Measurements from ENCODE around the gene PIGS. TPM values are rescaled to one million over a fixed set of nuclear protein-coding genes. Genes with fewer than 3 reads are reported as not detected.

Gene PIGS
- total and polyA plus RNA-seq, 2 donors: 19.6 to 25.5 TPM

DNA sequence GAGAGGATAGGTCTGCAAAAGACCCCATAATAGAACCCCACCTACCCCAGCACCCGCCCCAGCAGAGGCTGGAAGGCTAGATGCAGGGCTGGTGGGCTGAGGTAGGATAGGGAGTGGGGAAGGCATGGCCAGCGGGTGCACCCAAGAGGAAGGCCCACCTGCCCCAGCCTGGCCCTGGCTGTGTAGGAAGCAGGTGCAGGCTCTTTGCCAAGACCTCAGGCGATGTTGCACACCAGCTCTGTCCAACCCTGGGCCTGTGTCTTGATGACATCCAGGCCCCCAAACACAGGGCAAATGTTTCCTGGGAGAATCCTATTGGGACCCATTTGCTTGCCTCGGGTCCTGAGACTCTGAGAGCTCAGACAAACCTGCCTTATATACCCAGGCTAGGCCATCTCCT is 31.1 kb downstream of the PIGS start:
- H3K4me1 ChIP-seq (ENCODE audit: control insufficient read depth in 2 of 2, insufficient read depth in 2 of 2, low read length in 2 of 2): no peaks in the 10 kb centered on the region
- DNase-seq (ENCODE audit: low read depth in 6 of 9, low spot score in 9 of 9): no peak

DNA sequence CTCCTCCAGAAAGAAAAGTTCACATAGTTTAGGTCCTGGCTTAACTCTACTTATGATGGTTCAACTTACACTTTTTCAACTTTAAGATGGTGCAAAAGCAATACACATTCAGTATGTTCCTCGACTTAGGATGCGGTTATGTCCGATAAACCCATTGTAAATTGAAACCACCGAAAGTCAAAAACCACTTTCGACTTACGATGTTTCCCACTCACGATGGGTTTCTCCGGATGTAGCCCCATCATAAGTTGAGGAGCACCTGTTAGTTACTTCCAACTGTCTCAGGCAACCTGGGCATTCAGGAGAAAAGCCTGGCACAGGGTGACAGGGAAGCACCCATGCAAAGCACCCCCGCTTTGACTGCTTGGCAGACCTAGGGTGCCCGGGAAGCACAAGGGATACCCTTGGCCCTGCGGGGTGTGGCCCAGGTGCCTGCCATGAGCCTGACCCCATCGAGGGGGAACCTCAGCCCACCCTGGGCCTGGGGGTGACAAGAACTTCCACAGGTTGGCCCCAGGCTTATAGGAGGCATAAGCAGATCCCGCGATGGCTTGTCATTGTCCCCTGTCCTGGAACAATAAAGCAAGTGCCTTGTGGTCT is 32.9 kb downstream of the PIGS start:
- 94% methylated on average over 14 of the region's 14 CpGs for WGBS
- DNase-seq (ENCODE audit: low read depth in 6 of 9, low spot score in 9 of 9): no peak
- H3K36me3 ChIP-seq (ENCODE audit: control insufficient read depth in 2 of 2, insufficient read depth in 2 of 2, low read length in 1 of 2): no peaks in the 10 kb centered on the region

More for the DNA sequence above, 31.1 kb downstream of the PIGS start:
- no peaks in the 10 kb centered on the region for H3K9me3 ChIP-seq (ENCODE audit: control insufficient read depth in 2 of 2, insufficient read depth in 1 of 2, low read length in 1 of 2)
- no peak overlapping the region for H3K4me3 ChIP-seq (ENCODE audit: low read length in 2 of 2)
- 96% methylated on average over 4 of the region's 4 CpGs for WGBS
- no peaks in the 10 kb centered on the region for H3K27me3 ChIP-seq (ENCODE audit: control insufficient read depth in 2 of 2, insufficient read depth in 1 of 2, low read length in 1 of 2)
- H3K36me3 ChIP-seq (ENCODE audit: control insufficient read depth in 2 of 2, insufficient read depth in 2 of 2, low read length in 1 of 2): no peaks in the 10 kb centered on the region
- no peak overlapping the region for H3K27ac ChIP-seq (ENCODE audit: low read depth in 1 of 2, low read length in 1 of 2)

DNA sequence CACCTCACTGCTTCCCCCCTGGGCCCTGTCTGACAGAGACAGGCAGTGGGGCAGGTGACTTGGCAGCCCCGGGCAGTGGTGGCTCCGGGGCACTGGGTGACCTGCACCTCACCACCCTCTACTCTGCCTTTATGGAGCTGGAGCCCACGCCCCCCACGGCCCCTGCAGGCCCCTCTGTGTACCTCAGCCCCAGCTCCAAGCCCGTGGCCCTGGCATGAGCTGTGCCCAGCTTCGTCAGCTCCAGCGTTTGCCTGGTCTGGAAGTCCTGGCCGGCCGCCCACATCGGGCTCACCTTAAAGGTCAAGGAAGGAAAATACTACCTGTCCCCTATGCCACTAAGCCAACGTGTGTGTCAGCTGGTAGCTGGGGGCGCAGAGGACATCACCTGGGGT is 34.1 kb downstream of the PIGS start:
- no peak overlapping the region for H3K27ac ChIP-seq (ENCODE audit: low read depth in 1 of 2, low read length in 1 of 2)
- DNase-seq (ENCODE audit: low read depth in 6 of 9, low spot score in 9 of 9): no peak
- no peaks in the 10 kb centered on the region for H3K27me3 ChIP-seq (ENCODE audit: control insufficient read depth in 2 of 2, insufficient read depth in 1 of 2, low read length in 1 of 2)
- 95% methylated on average over 12 of the region's 12 CpGs for WGBS
- H3K36me3 ChIP-seq (ENCODE audit: control insufficient read depth in 2 of 2, insufficient read depth in 2 of 2, low read length in 1 of 2): no peaks in the 10 kb centered on the region
- H3K9me3 ChIP-seq (ENCODE audit: control insufficient read depth in 2 of 2, insufficient read depth in 1 of 2, low read length in 1 of 2): no peaks in the 10 kb centered on the region
- H3K4me1 ChIP-seq (ENCODE audit: control insufficient read depth in 2 of 2, insufficient read depth in 2 of 2, low read length in 2 of 2): no peaks in the 10 kb centered on the region
- H3K4me3 ChIP-seq (ENCODE audit: low read length in 2 of 2): no peak overlapping the region

More for the DNA sequence above, 32.9 kb downstream of the PIGS start:
- no peak overlapping the region for H3K4me3 ChIP-seq (ENCODE audit: low read length in 2 of 2)
- no peak overlapping the region for H3K27ac ChIP-seq (ENCODE audit: low read depth in 1 of 2, low read length in 1 of 2)
- H3K27me3 ChIP-seq (ENCODE audit: control insufficient read depth in 2 of 2, insufficient read depth in 1 of 2, low read length in 1 of 2): no peaks in the 10 kb centered on the region
- no peaks in the 10 kb centered on the region for H3K9me3 ChIP-seq (ENCODE audit: control insufficient read depth in 2 of 2, insufficient read depth in 1 of 2, low read length in 1 of 2)
- no peaks in the 10 kb centered on the region for H3K4me1 ChIP-seq (ENCODE audit: control insufficient read depth in 2 of 2, insufficient read depth in 2 of 2, low read length in 2 of 2)

DNA sequence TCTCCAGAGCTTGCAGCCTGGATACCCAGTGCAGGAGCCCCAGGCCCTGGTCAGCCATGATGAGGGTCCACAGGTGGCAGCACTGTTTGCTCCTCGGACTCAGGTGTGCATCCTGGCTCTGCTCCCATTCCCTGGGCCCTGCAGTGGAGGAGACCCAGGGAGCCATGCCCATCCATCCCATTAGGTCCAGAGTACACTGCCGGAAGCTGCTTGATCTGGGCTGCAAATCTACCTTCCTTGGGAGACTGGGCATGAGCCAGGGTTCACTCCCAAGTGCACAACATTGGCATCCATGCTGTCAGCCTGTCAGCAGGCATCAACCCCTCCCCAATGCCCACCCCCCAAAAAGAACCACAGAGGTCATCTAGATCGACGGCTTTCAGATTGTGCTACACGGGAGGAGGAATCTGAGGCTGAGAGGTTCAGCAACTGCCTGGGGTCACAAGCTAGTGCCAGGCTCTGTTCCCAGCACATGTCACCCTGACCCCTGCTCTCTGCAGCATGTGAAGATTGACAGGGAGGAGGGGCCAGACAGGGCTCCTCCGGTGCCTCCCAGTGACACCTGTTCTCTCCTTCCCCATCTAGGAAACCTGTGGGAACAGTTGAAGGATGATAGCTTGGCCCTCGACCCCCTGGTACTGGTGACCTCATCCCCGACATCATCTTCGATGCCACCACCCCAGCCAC is 34.6 kb downstream of the PIGS start:
- DNase-seq (ENCODE audit: low read depth in 6 of 9, low spot score in 9 of 9): no peak
- H3K4me1 ChIP-seq (ENCODE audit: control insufficient read depth in 2 of 2, insufficient read depth in 2 of 2, low read length in 2 of 2): no peaks in the 10 kb centered on the region
- no peaks in the 10 kb centered on the region for H3K27me3 ChIP-seq (ENCODE audit: control insufficient read depth in 2 of 2, insufficient read depth in 1 of 2, low read length in 1 of 2)
- no peaks in the 10 kb centered on the region for H3K9me3 ChIP-seq (ENCODE audit: control insufficient read depth in 2 of 2, insufficient read depth in 1 of 2, low read length in 1 of 2)
- H3K27ac ChIP-seq (ENCODE audit: low read depth in 1 of 2, low read length in 1 of 2): no peak overlapping the region
- H3K36me3 ChIP-seq (ENCODE audit: control insufficient read depth in 2 of 2, insufficient read depth in 2 of 2, low read length in 1 of 2): no peaks in the 10 kb centered on the region
- no peak overlapping the region for H3K4me3 ChIP-seq (ENCODE audit: low read length in 2 of 2)
- 91% methylated on average over 9 of the region's 9 CpGs for WGBS

DNA sequence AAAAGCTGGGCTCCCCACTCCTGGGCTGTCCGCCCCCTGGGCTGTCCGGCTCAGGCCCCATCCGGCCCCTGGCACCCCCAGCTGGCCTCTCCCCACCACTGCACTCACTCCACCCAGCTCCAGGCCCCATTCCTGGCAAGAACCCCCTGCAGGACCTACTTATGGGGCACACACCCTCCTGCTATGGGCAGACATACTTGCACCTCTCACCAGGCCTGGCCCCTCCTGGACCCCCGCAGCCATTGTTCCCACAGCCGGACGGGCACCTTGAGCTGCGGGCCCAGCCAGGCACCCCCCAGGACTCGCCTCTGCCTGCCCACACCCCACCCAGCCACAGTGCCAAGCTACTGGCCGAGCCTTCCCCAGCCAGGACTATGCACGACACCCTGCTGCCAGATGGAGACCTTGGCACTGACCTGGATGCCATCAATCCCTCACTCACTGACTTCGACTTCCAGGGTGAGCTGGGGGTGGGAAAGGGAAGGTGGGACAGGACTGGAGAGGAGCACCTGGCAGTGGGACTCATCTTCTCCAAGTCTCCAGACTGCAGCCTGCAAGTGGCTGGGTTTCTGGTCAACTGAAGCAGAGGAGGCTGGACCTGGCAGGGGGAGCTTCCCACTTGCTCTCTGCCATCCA is 36.5 kb downstream of the PIGS start:
- Histone ChIP-seq H3K27me3 (ENCODE audit: control insufficient read depth in 2 of 2, insufficient read depth in 1 of 2, low read length in 1 of 2) (no peaks in the 10 kb centered on the region), H3K4me3 (ENCODE audit: low read length in 2 of 2) (no peak overlapping the region), H3K36me3 (ENCODE audit: control insufficient read depth in 2 of 2, insufficient read depth in 2 of 2, low read length in 1 of 2) (no peaks in the 10 kb centered on the region), H3K9me3 (ENCODE audit: control insufficient read depth in 2 of 2, insufficient read depth in 1 of 2, low read length in 1 of 2) (no peaks in the 10 kb centered on the region), H3K4me1 (ENCODE audit: control insufficient read depth in 2 of 2, insufficient read depth in 2 of 2, low read length in 2 of 2) (no peaks in the 10 kb centered on the region), H3K27ac (ENCODE audit: low read depth in 1 of 2, low read length in 1 of 2) (no peak overlapping the region)
- no peak for DNase-seq (ENCODE audit: low read depth in 6 of 9, low spot score in 9 of 9)
- 97% methylated on average over 11 of the region's 11 CpGs for WGBS

DNA sequence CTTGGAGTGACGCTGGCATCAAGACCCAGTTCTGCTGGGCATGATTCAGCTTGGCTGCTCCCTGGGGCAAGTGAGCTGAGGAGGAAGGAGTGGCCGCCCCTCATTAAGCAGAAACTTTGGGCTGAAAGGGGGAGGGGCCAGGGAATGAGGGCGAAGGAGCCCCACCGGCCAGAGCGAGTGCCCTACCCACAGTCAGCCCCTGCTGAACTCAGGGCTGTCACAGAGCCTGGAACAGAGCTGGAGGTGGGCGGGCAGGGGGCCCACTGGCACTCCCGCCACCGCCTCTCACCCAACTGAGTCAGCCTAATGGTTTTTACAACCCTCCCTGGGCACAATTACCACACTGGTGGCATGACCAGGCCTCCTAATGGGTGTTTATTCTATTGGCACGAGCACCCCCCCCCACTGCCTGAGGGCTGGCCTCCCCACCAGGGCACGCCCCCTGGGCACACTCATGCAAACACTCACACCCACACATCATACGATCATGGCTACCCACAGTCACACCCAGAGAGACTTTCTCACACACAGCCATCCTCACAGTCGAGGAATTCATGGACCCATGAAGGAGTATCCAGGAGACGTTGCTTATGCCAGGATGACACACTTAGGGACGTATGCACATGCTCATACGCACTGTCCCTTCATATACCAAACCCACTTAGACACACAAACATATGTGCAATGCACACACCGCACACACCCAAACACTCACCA is 38.1 kb downstream of the PIGS start:
- no peak overlapping the region for H3K27ac ChIP-seq (ENCODE audit: low read depth in 1 of 2, low read length in 1 of 2)
- no peaks in the 10 kb centered on the region for H3K4me1 ChIP-seq (ENCODE audit: control insufficient read depth in 2 of 2, insufficient read depth in 2 of 2, low read length in 2 of 2)
- DNase-seq (ENCODE audit: low read depth in 6 of 9, low spot score in 9 of 9): no peak
- no peaks in the 10 kb centered on the region for H3K36me3 ChIP-seq (ENCODE audit: control insufficient read depth in 2 of 2, insufficient read depth in 2 of 2, low read length in 1 of 2)
- H3K9me3 ChIP-seq (ENCODE audit: control insufficient read depth in 2 of 2, insufficient read depth in 1 of 2, low read length in 1 of 2): no peaks in the 10 kb centered on the region
- WGBS: 93% methylated on average over 16 of the region's 16 CpGs
- no peak overlapping the region for H3K4me3 ChIP-seq (ENCODE audit: low read length in 2 of 2)
- H3K27me3 ChIP-seq (ENCODE audit: control insufficient read depth in 2 of 2, insufficient read depth in 1 of 2, low read length in 1 of 2): no peaks in the 10 kb centered on the region

DNA sequence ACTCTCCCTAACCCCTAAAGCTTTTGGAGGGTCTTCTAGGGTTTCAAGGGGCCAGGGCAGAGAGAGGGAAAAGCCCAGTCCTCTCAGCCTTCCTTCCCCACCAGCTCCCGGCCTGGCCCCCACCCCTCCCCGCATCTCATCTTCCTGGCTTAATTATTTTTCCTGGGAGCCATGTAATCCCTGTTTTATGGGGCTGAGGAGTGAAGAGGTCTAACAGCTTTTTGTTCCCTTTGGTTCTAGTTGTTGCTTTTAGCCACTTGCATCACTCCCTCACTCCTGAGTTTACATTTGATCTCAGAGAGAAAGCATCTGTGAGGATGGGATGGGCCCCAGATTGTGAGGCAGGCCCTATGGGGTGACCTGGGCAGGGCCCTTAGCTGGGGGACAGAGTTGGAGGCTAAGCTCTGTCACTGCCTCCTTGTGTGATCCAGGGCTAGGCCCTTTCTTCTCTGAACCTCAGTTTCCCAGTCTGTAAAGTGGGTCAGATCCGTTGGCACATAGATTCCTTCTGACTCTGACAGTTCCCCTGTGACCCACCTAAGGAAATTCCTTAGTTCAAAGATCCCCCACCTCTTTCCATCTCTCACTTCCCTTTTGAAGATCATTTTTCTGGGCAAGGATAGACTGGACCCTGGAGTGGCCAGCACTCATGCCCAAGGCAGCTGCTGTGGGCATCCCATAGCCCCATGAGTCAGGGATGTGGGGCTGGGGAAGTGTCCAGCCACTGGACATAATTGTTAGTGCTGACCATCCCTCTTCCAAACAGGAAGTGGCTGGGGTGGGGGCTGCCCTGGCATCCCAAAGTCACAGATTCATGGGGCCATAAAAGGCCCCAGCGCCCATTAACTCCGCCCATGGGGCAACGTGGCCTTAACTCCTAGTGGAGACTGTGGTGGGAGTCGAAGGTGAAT is 39.0 kb downstream of the PIGS start:
- H3K4me1 ChIP-seq (ENCODE audit: control insufficient read depth in 2 of 2, insufficient read depth in 2 of 2, low read length in 2 of 2): no peaks in the 10 kb centered on the region
- no peaks in the 10 kb centered on the region for H3K9me3 ChIP-seq (ENCODE audit: control insufficient read depth in 2 of 2, insufficient read depth in 1 of 2, low read length in 1 of 2)
- 91% methylated on average over 7 of the region's 7 CpGs for WGBS
- H3K27ac ChIP-seq (ENCODE audit: low read depth in 1 of 2, low read length in 1 of 2): no peak overlapping the region
- no peak for DNase-seq (ENCODE audit: low read depth in 6 of 9, low spot score in 9 of 9)
- no peak overlapping the region for H3K4me3 ChIP-seq (ENCODE audit: low read length in 2 of 2)
- no peaks in the 10 kb centered on the region for H3K27me3 ChIP-seq (ENCODE audit: control insufficient read depth in 2 of 2, insufficient read depth in 1 of 2, low read length in 1 of 2)
- H3K36me3 ChIP-seq (ENCODE audit: control insufficient read depth in 2 of 2, insufficient read depth in 2 of 2, low read length in 1 of 2): no peaks in the 10 kb centered on the region

DNA sequence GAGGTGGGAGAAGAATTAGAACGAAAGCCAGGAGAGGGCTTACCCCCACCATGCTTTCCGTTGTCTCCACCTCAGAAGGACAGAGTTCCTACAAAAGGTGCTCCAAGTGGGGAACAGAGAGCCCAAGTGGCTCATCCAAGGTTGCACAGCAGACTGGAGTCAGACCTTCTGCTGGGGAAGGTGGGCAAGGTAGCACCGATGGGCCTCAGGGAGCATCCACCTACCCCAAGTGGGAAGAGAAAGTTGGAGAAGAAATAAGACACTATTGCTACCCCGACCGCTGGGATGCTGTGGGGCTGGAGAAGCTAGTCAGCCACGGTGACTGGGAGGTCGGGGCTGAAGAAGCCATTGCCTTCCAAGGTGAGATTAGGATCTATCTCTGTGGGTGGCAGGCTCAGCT is 40.4 kb downstream of the PIGS start:
- no peaks in the 10 kb centered on the region for H3K27me3 ChIP-seq (ENCODE audit: control insufficient read depth in 2 of 2, insufficient read depth in 1 of 2, low read length in 1 of 2)
- 83% methylated on average over 7 of the region's 7 CpGs for WGBS
- H3K9me3 ChIP-seq (ENCODE audit: control insufficient read depth in 2 of 2, insufficient read depth in 1 of 2, low read length in 1 of 2): no peaks in the 10 kb centered on the region
- no peak overlapping the region for H3K27ac ChIP-seq (ENCODE audit: low read depth in 1 of 2, low read length in 1 of 2)
- DNase-seq (ENCODE audit: low read depth in 6 of 9, low spot score in 9 of 9): no peak
- no peak overlapping the region for H3K4me3 ChIP-seq (ENCODE audit: low read length in 2 of 2)
- H3K36me3 ChIP-seq (ENCODE audit: control insufficient read depth in 2 of 2, insufficient read depth in 2 of 2, low read length in 1 of 2): no peaks in the 10 kb centered on the region
- H3K4me1 ChIP-seq (ENCODE audit: control insufficient read depth in 2 of 2, insufficient read depth in 2 of 2, low read length in 2 of 2): no peaks in the 10 kb centered on the region
